Measurements from ENCODE around the gene PCSK2.

The PCSK2 gene

DNA sequence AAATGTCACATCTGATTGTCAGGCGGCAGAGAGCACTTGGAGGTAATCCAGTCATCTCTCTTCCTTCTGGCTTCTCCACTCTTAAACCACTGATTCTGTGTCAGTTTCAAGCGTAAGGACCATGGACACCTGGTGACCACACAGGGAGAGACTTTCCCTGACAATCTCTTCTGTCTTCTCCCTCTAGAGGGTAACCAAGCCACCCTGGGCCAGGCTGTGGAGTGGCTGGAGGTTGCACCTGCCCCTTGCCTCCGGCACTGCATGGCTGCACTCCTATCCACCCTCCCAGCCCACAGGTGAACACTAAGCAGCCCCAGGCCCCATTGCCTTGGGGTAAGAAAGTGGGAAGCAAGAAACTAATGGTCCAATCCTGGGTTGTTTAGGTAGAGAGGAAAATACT lies 225.6 kb downstream of the PCSK2 start:
- WGBS (ENCODE audit: extremely low coverage, insufficient coverage, insufficient read length) = no CpG with 5 or more reads among the region's 3 CpGs
- Histone ChIP-seq H3K18ac (ENCODE audit: low read length) (no peak overlapping the region), H2AK5ac (ENCODE audit: low read length) (no peak overlapping the region)

GRCh38 chr20:17453592-17453991 lies 226.8 kb downstream of the PCSK2 start:
- Histone ChIP-seq H3K4me1 (ENCODE audit: control insufficient read depth in 1 of 2, insufficient read depth in 2 of 2, low read length in 2 of 2) (no peaks in the 10 kb centered on the region), H2AFZ (ENCODE audit: insufficient read depth, low read length, poor library complexity) (no peak overlapping the region), H2BK12ac (ENCODE audit: low read length) (no peak overlapping the region), H3K79me2 (ENCODE audit: control insufficient read depth, insufficient read depth, low read length, poor library complexity) (no peaks in the 10 kb centered on the region), H3K36me3 (ENCODE audit: control insufficient read depth in 1 of 2, insufficient read depth in 2 of 2, low read length in 2 of 2) (no peaks in the 10 kb centered on the region), H3K9me3 (ENCODE audit: insufficient read depth, low read depth, low read length) (peaks cover 4% of the 10 kb centered on the region), H2BK120ac (ENCODE audit: insufficient read depth, low read length, poor library complexity) (no peak overlapping the region), H3K14ac (ENCODE audit: low read length) (no peak overlapping the region), H3K23ac (ENCODE audit: low read length) (no peak overlapping the region), H3K4me2 (ENCODE audit: low read length) (no peak overlapping the region), H3K79me1 (ENCODE audit: low read length) (no peaks in the 10 kb centered on the region), H3K4me3 (ENCODE audit: low read depth, low read length) (peak overlapping the region; percentile 12), H3K27me3 (ENCODE audit: insufficient read depth, low read length) (no peaks in the 10 kb centered on the region), H4K12ac (ENCODE audit: low read depth, low read length) (no peak overlapping the region), H2BK5ac (ENCODE audit: low read depth, low read length, poor library complexity) (no peak overlapping the region), H3K27ac (ENCODE audit: low read depth, low read length) (no peak overlapping the region), H3K9ac (ENCODE audit: low read length) (no peak overlapping the region), H3K4ac (ENCODE audit: low read depth, low read length) (no peak overlapping the region), H3K18ac (ENCODE audit: low read length) (no peak overlapping the region), H4K8ac (ENCODE audit: low read depth, low read length) (no peak overlapping the region), H4K91ac (ENCODE audit: low read depth, low read length) (no peak overlapping the region), H2AK5ac (ENCODE audit: low read length) (no peak overlapping the region)
- no peak for DNase-seq
- WGBS (ENCODE audit: extremely low coverage, insufficient coverage, insufficient read length) = no CpG with 5 or more reads among the region's 22 CpGs

More for the DNA sequence above, 225.6 kb downstream of the PCSK2 start:
- DNase-seq = no peak
- no peak overlapping the region for H3K14ac ChIP-seq (ENCODE audit: low read length)
- H3K79me1 ChIP-seq (ENCODE audit: low read length) = no peaks in the 10 kb centered on the region
- no peaks in the 10 kb centered on the region for H3K4me1 ChIP-seq (ENCODE audit: control insufficient read depth in 1 of 2, insufficient read depth in 2 of 2, low read length in 2 of 2)
- no peak overlapping the region for H3K9ac ChIP-seq (ENCODE audit: low read length)
- H3K27me3 ChIP-seq (ENCODE audit: insufficient read depth, low read length) = no peaks in the 10 kb centered on the region
- no peak overlapping the region for H2BK12ac ChIP-seq (ENCODE audit: low read length)
- H3K9me3 ChIP-seq (ENCODE audit: insufficient read depth, low read depth, low read length) = peaks cover 4% of the 10 kb centered on the region
- no peak overlapping the region for H2BK120ac ChIP-seq (ENCODE audit: insufficient read depth, low read length, poor library complexity)
- H4K91ac ChIP-seq (ENCODE audit: low read depth, low read length) = no peak overlapping the region
- no peak overlapping the region for H3K4me3 ChIP-seq (ENCODE audit: low read depth, low read length)
- no peak overlapping the region for H4K12ac ChIP-seq (ENCODE audit: low read depth, low read length)
- no peak overlapping the region for H4K8ac ChIP-seq (ENCODE audit: low read depth, low read length)
- H3K27ac ChIP-seq (ENCODE audit: low read depth, low read length) = no peak overlapping the region
- H3K36me3 ChIP-seq (ENCODE audit: control insufficient read depth in 1 of 2, insufficient read depth in 2 of 2, low read length in 2 of 2) = no peaks in the 10 kb centered on the region
- no peak overlapping the region for H2BK5ac ChIP-seq (ENCODE audit: low read depth, low read length, poor library complexity)
- no peak overlapping the region for H3K23ac ChIP-seq (ENCODE audit: low read length)
- H3K79me2 ChIP-seq (ENCODE audit: control insufficient read depth, insufficient read depth, low read length, poor library complexity) = no peaks in the 10 kb centered on the region
- H2AFZ ChIP-seq (ENCODE audit: insufficient read depth, low read length, poor library complexity) = no peak overlapping the region
- no peak overlapping the region for H3K4me2 ChIP-seq (ENCODE audit: low read length)
- H3K4ac ChIP-seq (ENCODE audit: low read depth, low read length) = no peak overlapping the region

DNA sequence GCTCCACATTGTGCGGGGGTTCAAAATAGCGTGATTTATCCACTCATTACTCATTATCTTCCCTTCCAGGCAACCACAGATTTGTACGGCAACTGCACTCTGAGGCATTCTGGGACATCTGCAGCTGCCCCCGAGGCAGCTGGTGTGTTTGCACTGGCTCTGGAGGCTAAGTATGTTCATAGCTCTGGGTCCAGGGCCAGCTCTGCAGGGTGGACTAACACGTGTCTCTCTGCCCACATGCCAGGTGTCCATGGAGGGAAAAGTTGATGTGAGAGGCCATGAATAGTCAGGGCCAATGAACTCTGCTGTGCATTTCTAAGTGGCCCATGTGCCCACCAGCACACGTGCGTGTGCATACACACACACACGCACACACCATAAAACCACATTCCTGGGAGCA lies 229.4 kb downstream of the PCSK2 start:
- Histone ChIP-seq H3K4me3 (ENCODE audit: low read depth, low read length) (no peak overlapping the region), H3K14ac (ENCODE audit: low read length) (no peak overlapping the region), H2AK5ac (ENCODE audit: low read length) (no peak overlapping the region), H3K4me1 (ENCODE audit: control insufficient read depth in 1 of 2, insufficient read depth in 2 of 2, low read length in 2 of 2) (no peaks in the 10 kb centered on the region), H3K4me2 (ENCODE audit: low read length) (no peak overlapping the region), H3K79me1 (ENCODE audit: low read length) (no peaks in the 10 kb centered on the region), H3K27ac (ENCODE audit: low read depth, low read length) (no peak overlapping the region), H3K36me3 (ENCODE audit: control insufficient read depth in 1 of 2, insufficient read depth in 2 of 2, low read length in 2 of 2) (no peaks in the 10 kb centered on the region), H2BK5ac (ENCODE audit: low read depth, low read length, poor library complexity) (no peak overlapping the region), H4K8ac (ENCODE audit: low read depth, low read length) (no peak overlapping the region), H4K91ac (ENCODE audit: low read depth, low read length) (no peak overlapping the region), H3K4ac (ENCODE audit: low read depth, low read length) (no peak overlapping the region), H2BK12ac (ENCODE audit: low read length) (no peak overlapping the region), H3K9ac (ENCODE audit: low read length) (no peak overlapping the region), H2BK120ac (ENCODE audit: insufficient read depth, low read length, poor library complexity) (no peak overlapping the region), H3K23ac (ENCODE audit: low read length) (no peak overlapping the region), H3K27me3 (ENCODE audit: insufficient read depth, low read length) (no peaks in the 10 kb centered on the region), H3K79me2 (ENCODE audit: control insufficient read depth, insufficient read depth, low read length, poor library complexity) (no peaks in the 10 kb centered on the region), H4K12ac (ENCODE audit: low read depth, low read length) (no peak overlapping the region), H3K18ac (ENCODE audit: low read length) (no peak overlapping the region), H2AFZ (ENCODE audit: insufficient read depth, low read length, poor library complexity) (no peak overlapping the region), H3K9me3 (ENCODE audit: insufficient read depth, low read depth, low read length) (peaks cover 4% of the 10 kb centered on the region)
- no peak for DNase-seq
- no CpG with 5 or more reads among the region's 8 CpGs for WGBS (ENCODE audit: extremely low coverage, insufficient coverage, insufficient read length)

GRCh38 chr20:17457079-17457478 lies 230.2 kb downstream of the PCSK2 start:
- Histone ChIP-seq H2AK5ac (ENCODE audit: low read length) (no peak overlapping the region), H3K4me1 (ENCODE audit: control insufficient read depth in 1 of 2, insufficient read depth in 2 of 2, low read length in 2 of 2) (no peaks in the 10 kb centered on the region), H4K91ac (ENCODE audit: low read depth, low read length) (no peak overlapping the region), H3K36me3 (ENCODE audit: control insufficient read depth in 1 of 2, insufficient read depth in 2 of 2, low read length in 2 of 2) (no peaks in the 10 kb centered on the region), H3K23ac (ENCODE audit: low read length) (no peak overlapping the region), H3K79me1 (ENCODE audit: low read length) (no peaks in the 10 kb centered on the region), H3K79me2 (ENCODE audit: control insufficient read depth, insufficient read depth, low read length, poor library complexity) (no peaks in the 10 kb centered on the region), H4K12ac (ENCODE audit: low read depth, low read length) (no peak overlapping the region), H3K4me2 (ENCODE audit: low read length) (no peak overlapping the region), H2AFZ (ENCODE audit: insufficient read depth, low read length, poor library complexity) (no peak overlapping the region), H3K9ac (ENCODE audit: low read length) (no peak overlapping the region), H3K27me3 (ENCODE audit: insufficient read depth, low read length) (no peaks in the 10 kb centered on the region), H3K4ac (ENCODE audit: low read depth, low read length) (no peak overlapping the region), H2BK5ac (ENCODE audit: low read depth, low read length, poor library complexity) (no peak overlapping the region), H3K4me3 (ENCODE audit: low read depth, low read length) (no peak overlapping the region), H4K8ac (ENCODE audit: low read depth, low read length) (no peak overlapping the region), H2BK120ac (ENCODE audit: insufficient read depth, low read length, poor library complexity) (no peak overlapping the region), H3K9me3 (ENCODE audit: insufficient read depth, low read depth, low read length) (peaks cover 4% of the 10 kb centered on the region), H3K27ac (ENCODE audit: low read depth, low read length) (no peak overlapping the region), H3K18ac (ENCODE audit: low read length) (no peak overlapping the region), H2BK12ac (ENCODE audit: low read length) (no peak overlapping the region), H3K14ac (ENCODE audit: low read length) (no peak overlapping the region)
- DNase-seq = no peak
- no CpG with 5 or more reads among the region's 1 CpG for WGBS (ENCODE audit: extremely low coverage, insufficient coverage, insufficient read length)
